SH-SY5Y (cell line): Measurements from ENCODE around the gene KCTD3.

Experiments
- GATA2 ChIP-seq: IDR thresholded peaks from 2 replicates; pipeline ENCODE4 v1.6.1; 2011; ENCODE audit warnings: mild to moderate bottlenecking, low read depth, low read length
- GATA3 ChIP-seq: IDR thresholded peaks from 2 replicates; pipeline ENCODE4 v1.6.1; 2011; ENCODE audit warnings: low read depth, mild to moderate bottlenecking, low read length, moderate library complexity

DNA sequence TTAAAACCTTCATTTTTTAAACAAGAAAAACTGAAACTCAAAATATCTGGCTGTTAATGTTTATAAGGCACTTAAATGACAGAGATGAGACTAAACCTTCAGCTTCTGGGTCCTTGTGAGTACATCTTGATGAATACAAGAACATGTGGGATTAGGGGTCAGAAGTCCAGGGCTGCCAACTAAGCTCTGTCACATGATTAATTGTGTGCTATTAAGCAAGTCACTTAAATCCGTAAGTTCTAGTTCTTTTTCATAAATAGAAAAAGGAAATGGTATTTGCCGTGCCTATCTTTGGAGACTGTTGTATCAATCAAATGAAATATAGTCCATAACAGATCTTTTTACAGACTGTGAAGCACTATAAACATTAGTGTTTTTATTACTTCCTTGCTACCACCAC is 43.2 kb upstream of the KCTD3 start:
- TF ChIP-seq GATA2 (no peak), GATA3 (no peak)
